ENCODE measurements around the gene TSPAN33. TPM values are rescaled to one million over a fixed set of nuclear protein-coding genes. Genes with fewer than 3 reads are reported as not detected.
"Not testable (repeated sequence)": the region's sequence is repeated elsewhere in the genome, so short reads cannot be mapped to it uniquely, and the experiment has no call there.

The TSPAN33 gene, protein sequence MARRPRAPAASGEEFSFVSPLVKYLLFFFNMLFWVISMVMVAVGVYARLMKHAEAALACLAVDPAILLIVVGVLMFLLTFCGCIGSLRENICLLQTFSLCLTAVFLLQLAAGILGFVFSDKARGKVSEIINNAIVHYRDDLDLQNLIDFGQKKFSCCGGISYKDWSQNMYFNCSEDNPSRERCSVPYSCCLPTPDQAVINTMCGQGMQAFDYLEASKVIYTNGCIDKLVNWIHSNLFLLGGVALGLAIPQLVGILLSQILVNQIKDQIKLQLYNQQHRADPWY
- 11.8 TPM for total RNA-seq

DNA sequence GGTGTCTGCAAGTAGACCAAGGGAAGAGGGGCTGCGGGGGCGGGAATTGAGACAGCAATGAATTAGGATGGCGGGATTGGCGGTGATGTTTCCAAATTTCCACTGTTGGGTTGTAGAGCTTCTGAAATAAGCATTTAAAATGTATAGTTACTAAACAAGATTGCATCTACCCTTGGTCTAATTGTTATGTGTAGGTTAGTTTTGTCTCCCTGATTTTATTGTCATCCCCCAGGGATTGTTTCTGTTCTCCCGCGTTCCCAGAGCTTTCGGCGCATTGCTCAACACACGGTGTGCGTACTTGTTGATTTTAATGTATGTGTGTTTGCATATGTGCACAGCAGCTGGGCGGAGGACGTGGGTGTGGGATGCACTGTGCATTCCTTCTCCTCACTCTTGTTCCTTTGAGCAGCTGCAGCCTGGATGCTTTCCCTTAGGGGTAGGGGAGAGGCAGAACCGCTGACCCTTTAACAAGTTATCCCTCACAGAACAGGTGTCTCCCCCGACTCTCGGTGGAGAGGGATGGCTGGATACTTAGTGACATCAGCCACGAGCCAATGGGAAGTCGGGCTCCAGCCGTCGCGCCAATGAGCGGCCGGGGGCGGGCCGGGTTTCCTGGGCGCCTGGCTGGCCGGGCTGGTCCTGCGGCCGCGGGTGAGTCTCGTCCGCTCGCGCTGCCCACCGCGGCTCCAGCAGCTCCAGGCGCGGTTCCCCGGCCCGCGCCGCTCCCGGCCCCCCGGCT is at the start of gene TSPAN33:
TSS of gene TSPAN33 (plus strand) at position 613 of the 739 bp plus-strand sequence. CDS start 274 bp downstream, outside the sequence.
- intact Hi-C loops (cut with DNase I), result no loop called here
- DNase-seq (ENCODE audit: low spot score), result peak; percentile 87
- ATAC-seq, result peak; percentile 97

DNA sequence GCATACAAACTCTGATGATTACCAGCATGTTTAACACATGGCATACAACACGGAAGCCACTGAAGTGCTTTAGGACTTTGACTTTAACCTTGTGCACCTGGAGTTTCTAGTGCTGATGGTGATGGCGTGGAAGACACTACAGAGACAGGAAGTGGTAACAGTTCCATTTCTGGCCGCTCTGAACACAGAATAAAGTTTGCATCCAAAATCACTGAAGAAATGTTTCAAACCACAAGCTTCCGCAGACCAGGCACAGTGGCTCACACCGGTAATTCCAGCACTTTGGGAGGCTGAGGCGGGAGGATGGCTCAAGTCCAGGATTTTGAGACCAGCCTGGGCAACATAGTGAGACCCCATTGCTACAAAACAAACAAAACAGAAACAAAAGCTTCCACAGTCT is 49.2 kb upstream of the TSPAN33 start:
- no peak for DNase-seq (ENCODE audit: low spot score)
- intact Hi-C loops (cut with DNase I), result loop anchor here (10.0 kb wide), 1 partner anchor 190 kb away; no protein-coding TSS in a partner anchor
- no peak for ATAC-seq

GRCh38 chr7:129098409-129099084 is 46.0 kb upstream of the TSPAN33 start:
- no peak for ATAC-seq
- DNase-seq (ENCODE audit: low spot score), result no peak
- intact Hi-C loops (cut with DNase I), result loop anchor here (10.0 kb wide), 1 partner anchor 194 kb away; no protein-coding TSS in a partner anchor

DNA sequence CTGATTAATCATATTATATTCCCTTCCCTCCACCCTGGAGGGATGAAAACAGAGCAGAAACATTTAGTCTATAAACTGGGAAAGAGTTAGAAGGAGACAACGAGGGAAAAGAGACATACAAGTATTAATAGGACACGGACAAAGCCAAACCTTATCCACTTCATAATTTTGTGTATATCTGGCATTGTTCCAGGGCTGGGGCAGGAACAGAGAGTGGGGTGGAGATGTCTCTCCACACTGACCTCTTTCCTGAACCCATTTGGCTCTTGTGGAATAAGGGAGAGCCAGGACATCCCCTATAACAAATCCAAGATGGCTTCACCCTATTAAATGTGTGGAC is 43.7 kb upstream of the TSPAN33 start:
- no peak for DNase-seq (ENCODE audit: low spot score)
- no peak for ATAC-seq
- intact Hi-C loops (cut with DNase I), result no loop called here

GRCh38 chr7:129101746-129102145 is 42.8 kb upstream of the TSPAN33 start:
- no peak for ATAC-seq
- intact Hi-C loops (cut with DNase I), result no loop called here

DNA sequence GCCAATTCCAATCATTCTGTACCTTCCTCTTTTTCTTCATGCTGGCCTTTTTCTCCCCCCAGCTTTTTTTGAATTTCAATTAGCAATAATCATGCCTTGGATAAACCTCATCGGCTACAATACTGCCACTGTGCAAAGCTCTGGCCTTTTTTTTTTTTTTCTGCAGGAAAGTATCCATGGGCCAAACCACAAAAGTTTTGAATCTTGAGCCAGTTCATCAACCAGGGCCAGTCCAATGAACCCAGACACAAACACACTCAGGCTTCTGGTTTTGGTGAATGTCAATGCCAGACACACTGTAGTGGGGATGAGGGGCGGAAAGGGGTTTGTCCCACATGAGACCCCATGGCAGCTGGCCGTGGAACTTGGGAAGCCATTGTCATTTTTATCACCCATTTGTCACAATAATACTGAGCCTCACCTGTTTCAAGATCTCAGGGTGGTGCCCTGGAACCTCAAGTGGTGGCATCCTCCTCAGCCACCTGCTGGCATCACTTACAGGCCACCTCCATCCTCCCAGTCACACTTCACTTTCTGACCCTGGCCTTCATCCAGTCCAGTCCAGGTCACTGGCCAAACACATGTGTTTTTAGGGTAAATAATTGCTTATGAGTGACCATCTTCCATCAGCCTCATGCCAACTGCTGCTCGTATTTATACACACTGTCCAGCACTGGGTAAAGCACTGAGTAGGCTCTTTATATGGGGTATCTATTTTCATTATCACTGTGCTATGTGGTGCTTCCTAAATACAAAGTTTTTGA is 40.8 kb upstream of the TSPAN33 start:
- intact Hi-C loops (cut with DNase I), result no loop called here
- no peak for ATAC-seq
- no peak for DNase-seq (ENCODE audit: low spot score)

More at GRCh38 chr7:129101746-129102145, 42.8 kb upstream of the TSPAN33 start:
- DNase-seq (ENCODE audit: low spot score), result no peak

DNA sequence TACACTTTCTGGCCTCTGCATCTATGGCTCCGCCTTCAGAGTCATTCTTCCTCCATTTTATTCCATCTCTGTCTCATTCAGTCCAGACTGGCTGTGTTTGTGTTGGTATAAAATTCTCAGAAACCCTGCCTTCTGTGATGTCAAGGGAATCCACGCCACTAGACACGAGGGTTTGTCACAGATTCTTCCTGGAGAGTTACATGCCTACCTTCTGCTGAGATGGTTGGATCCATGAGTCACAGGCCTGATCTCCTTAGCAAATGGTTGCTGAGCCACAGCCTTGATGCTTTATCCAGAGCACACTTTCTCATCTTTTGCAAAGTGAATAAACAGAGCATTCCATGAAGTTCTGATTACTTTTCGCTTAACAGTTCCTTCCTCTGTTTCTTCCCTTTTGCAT is 35.9 kb upstream of the TSPAN33 start:
- ATAC-seq (no peak), DNase-seq (ENCODE audit: low spot score) (no peak)
- intact Hi-C loops (cut with DNase I), result no loop called here

- DNase-seq (ENCODE audit: low spot score) (no peak), ATAC-seq (no peak)
- intact Hi-C loops (cut with DNase I), result no loop called here
Measured at GRCh38 chr7:129110258-129110981, 34.1 kb upstream of the TSPAN33 start.

DNA sequence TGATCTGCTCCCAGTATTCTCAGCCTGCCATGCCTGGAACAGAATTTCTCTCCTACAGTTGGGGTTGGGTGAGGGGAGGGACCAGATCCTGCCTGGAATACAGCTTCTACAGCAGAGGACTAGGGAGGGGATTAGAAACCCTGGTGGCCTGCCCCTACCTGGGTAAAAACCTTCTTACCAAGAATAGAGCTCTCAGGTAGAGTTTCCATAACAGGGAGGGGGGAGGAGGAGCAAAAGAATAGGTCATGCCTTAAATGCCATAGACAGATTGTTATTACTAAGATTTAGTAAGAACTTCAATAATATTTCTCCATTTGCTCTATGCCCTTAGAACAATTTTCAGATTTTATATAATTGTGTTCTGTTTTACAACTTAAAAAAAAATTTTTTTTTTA is 33.5 kb upstream of the TSPAN33 start:
- intact Hi-C loops (cut with DNase I), result no loop called here
- DNase-seq (ENCODE audit: low spot score) (no peak), ATAC-seq (no peak)

DNA sequence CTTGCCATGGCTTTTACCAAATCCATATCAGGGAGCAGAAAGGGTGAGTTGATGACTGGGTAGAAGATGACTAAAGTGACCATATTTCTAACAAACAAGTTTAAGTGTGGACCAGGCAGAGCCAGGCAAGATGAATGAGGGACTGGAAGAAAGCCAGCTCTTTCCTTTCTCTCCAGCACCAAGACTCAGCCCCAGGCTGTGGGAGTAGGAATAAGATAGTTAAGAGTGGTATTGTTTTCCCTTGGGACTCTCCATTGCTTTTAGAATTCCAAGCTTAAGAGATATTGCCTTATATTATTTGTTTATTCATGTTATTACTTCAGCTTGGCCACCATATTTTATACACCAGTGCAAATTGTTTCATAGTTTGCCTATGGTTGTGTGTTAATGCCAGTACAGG is 28.8 kb upstream of the TSPAN33 start:
- no peak for DNase-seq (ENCODE audit: low spot score)

DNA sequence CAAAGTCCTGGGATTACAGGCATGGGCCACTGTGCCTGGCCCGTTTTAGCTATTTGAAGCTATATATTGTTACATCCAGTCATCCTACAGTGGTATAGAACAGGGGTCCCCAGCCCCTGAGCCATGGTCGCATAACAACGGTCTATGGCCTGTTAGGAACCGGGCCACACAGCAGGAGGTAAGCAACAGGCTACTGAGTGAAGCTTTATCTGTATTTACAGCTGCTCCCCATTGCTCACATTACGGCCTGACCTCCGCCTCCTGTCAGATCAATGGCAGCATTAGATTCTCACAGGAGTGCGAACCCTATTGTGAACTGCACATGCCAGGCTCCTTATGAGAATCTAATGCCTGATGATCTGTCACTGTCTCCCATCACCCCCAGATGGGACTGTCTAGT is 26.3 kb upstream of the TSPAN33 start:
- ATAC-seq (no peak), DNase-seq (ENCODE audit: low spot score) (no peak)
- intact Hi-C loops (cut with DNase I), result no loop called here

More for the DNA sequence above, 28.8 kb upstream of the TSPAN33 start:
- ATAC-seq, result no peak
- intact Hi-C loops (cut with DNase I), result no loop called here

DNA sequence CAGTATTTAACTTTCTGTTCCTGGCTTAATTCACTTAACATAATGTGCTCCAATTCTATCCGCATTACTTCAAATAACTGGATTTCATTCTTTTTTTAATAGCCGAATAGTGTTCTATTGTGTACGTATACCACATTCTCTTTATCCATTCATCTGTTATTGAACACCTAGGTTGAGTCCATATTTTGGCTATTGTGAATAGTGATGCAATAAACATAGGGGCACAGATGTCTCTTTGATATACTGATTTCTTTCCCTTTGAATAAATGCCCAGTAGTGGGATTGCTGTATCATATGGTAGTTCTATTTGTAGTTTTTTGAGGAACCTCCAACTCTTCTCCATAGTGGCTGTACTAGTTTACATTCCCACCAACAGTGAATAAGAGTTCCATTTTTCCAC is 25.5 kb upstream of the TSPAN33 start:
- ATAC-seq (no peak), DNase-seq (ENCODE audit: low spot score) (no peak)
- intact Hi-C loops (cut with DNase I), result no loop called here

DNA sequence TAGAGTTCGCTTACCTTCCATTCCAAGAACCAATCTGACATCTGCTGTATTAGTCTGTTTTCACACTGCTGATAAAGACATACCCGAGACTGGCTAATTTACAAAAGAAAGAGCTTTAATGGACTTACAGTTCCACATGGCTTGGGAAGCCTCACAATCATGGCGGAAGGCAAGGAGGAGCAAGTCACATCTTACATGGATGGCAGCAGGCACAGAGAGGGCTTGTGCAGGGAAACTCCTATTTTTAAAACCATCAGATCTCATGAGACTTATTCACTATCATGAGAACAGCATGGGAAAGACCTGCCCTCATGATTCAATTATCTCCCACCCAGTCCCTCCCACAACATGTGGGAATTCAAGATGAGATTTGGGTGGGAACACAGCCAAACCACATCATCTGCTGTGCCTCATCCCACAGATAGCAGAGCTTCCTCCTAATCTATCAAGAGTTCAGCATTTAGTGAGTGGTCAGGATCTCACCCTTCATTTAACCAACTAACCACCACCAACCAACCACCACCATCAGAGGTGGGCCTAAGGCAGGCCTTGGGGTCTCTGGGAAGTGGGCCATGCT is 22.9 kb upstream of the TSPAN33 start:
- intact Hi-C loops (cut with DNase I); ATAC-seq; DNase-seq (ENCODE audit: low spot score): not testable (repeated sequence)

GRCh38 chr7:129122078-129122750 is 22.3 kb upstream of the TSPAN33 start:
- ATAC-seq, result no peak
- DNase-seq (ENCODE audit: low spot score), result no peak
- intact Hi-C loops (cut with DNase I), result no loop called here

DNA sequence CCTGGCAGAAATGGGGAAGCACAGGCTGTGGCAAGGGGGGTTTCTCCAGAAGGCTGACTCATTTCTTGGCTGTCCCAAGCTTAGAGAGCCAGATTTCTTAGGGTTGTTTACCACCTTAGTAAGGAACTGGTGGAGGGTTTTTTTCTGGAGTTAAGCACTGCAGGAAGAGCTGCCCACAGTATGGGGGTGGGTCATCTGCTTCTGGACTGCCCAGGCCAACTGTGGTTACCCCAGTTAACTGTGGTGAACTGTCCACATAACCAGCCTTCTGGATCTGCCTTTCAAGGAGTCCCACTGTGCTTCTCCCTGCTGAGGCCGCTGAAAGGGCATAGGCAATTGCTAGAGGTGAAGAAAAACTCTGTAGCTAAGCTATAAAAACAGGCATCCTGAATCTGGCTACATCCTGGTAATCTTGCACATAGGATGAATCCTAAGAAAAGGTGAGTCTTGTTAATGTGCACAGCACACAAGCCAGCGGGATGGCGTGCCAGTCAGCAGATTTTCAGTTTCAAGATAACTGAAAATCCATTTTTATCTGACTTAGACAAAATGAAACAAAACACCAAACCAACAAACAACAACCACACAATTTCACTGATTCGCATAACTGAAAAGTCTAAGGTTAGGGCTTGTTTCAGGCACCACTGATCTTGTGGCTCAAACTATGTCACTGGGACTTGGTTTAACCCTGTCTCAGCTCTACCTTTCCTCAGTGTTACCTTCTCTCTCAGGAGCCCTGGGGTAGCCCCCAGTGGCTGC is 21.6 kb upstream of the TSPAN33 start:
- intact Hi-C loops (cut with DNase I), result no loop called here
- DNase-seq (ENCODE audit: low spot score) (no peak), ATAC-seq (peak; percentile 46)

- DNase-seq (ENCODE audit: low spot score) (no peak), ATAC-seq (no peak)
- intact Hi-C loops (cut with DNase I), result no loop called here
Measured at GRCh38 chr7:129123510-129123857, 21.0 kb upstream of the TSPAN33 start.

DNA sequence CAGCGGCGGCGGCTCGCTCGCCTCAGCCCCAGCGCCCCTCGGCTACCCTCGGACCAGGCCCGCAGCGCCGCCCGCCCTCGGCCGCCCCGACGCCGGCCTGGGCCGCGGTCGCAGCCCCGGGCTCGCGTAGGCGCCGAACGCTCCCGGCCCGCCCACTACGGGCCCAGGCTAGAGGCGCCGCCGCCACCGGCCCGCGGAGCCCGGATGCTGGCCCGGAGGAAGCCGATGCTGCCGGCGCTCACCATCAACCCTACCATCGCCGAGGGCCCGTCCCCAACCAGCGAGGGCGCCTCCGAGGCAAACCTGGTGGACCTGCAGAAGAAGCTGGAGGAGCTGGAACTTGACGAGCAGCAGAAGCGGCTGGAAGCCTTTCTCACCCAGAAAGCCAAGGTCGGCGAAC is 18.2 kb upstream of the TSPAN33 start:
- no peak for ATAC-seq
- intact Hi-C loops (cut with DNase I), result no loop called here
- no peak for DNase-seq (ENCODE audit: low spot score)
